Astrocyte (in vitro differentiated cells and primary cell): ENCODE measurements around the gene IL20.

Source experiments
- CTCF ChIP-seq: IDR thresholded peaks from 2 replicates; pipeline ENCODE4 v1.5.1; 2011; ENCODE audit warnings: low read depth, mild to moderate bottlenecking, inconsistent platforms, low read length, moderate library complexity; ENCODE audit not compliant: insufficient read depth
- EZH2 ChIP-seq: IDR thresholded peaks from 2 replicates; pipeline ENCODE4 v1.6.1; 2012; ENCODE audit warnings: mild to moderate bottlenecking, low read length, inconsistent platforms; ENCODE audit not compliant: insufficient read depth

- TF ChIP-seq CTCF (no peak), EZH2 (no peak)
Observed at GRCh38 chr1:206896261-206896660, 30.8 kb downstream of the IL20 start.
